Stimulated activated CD4-positive, alpha-beta T cell treated with anti-CD3 and anti-CD28 coated beads, Interleukin-4, amount 100 ng/mL, for 1 hour (primary cell): ENCODE data around the gene RTEL1.
"Not testable (repeated sequence)": the region's sequence is repeated elsewhere in the genome, so short reads cannot be mapped to it uniquely, and the experiment has no call there.

Source experiments
- DNase-seq: peaks from one replicate; pipeline ENCODE4 v3.0.0-alpha.2; 2020

The RTEL1 gene

DNA sequence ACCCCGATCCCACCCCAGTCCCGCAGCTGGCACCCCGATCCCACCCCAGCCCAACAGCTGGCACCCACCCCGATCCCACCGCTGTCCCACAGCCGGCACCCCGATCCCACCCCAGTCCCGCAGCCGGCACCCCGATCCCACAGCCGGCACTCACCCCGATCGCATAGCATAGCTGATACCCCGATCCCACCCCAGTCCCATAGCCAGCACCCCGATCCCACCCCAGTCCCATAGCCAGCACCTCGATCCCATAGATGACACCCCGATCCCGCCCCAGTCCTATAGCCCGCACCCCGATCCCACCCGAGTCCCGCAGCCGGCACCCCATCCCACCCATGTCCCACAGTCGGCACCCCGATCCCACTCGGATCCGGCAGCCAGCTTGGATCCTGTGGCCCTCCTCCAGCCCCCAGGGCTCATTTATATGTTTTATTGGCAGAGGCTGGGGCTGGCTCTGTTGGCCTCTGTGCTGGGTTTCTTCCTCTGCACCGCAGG is 30.3 kb upstream of the RTEL1 start:
- DNase-seq: no peak

- DNase-seq: peak; percentile 70
These were observed 29.7 kb upstream of the RTEL1 start for GRCh38 chr20:63628246-63628975.

GRCh38 chr20:63630956-63631355 is 27.2 kb upstream of the RTEL1 start:
- DNase-seq: not testable (repeated sequence)

- not testable (repeated sequence) for DNase-seq
These were observed 26.7 kb upstream of the RTEL1 start for GRCh38 chr20:63631426-63631825.

- no peak for DNase-seq
These were observed 24.4 kb upstream of the RTEL1 start for GRCh38 chr20:63633732-63634131.

GRCh38 chr20:63635431-63636141 is 22.5 kb upstream of the RTEL1 start:
- DNase-seq: peak; percentile 56

DNA sequence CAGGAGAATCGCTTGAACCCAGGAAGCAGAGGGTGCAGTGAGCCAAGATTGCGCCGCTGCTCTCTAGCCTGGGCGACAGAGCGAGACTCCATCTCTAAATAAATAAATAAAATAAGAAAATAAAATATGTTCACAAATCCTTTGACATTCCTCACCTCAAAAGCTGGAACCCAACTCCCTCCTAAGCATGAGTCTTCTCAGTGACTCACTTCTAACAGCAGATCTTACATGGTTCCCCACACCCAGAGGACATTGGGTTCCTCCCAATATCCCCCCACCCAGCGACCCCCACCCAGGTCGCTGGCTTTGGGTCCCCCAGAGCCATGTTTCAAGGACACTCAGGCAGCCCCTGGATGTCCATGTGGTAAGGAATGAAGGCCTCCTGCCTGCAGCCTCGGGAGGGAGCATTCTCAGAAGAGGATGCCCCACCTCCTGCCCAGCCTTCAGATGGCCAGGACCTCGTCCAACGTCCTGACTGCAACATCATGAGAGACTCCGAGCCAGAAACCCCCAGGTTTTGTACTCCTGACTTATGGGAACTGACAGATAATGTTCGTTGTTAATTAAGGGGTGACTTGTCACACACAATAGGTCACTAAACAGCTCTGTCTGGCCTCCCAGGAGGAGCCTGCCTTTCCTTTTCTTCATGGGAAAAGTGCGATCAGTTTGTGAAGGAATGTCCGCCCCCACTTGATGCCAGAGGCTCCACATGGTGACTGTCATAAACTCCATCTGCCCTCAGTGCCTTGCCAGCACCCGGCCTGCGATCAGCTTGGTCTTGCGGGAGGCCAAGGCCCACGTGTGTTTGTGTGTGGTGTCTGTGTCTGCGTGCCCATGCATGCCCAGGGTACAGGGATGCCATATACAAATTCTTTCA is 21.1 kb upstream of the RTEL1 start:
- no peak for DNase-seq

DNA sequence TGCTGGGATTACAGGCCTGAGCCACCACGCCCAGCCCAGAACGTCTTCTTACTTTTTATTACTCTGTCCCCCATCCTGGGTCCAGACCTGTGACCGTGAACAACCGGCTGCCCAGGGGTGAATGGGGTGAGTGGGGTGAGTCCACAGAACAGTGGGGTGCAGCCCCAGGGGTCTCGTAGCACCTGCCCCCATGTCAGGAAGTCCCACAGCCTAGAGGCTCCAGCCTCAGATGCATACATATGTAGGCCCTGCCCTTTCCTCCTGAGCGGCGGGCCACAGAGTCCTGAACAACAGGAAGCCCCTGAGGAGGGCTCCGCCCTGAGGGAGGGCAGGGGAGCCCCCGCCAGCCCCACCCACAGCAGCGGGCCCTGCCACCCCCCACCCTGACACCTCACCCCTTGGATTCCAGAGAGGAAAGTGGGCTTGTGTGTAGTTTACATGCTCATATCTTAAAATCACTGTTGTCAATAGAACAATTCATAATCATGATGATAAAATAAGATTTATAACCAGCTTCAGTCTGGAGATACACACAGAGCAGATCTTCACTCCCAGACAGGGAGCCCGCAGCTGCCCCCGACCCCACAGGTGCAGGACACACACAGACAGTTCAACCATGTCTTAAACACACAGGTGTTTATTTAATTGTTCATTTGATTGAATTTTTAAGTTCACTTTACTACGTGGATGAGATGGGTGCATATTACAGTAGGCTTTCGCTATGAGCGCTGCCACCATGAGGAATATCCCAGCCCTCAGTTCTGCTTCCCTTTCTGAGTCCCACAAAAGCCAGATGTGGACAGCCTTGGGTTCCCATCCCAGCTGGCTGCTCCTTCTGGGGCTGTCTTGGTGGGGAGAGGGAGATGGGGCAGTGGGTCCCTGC is 18.8 kb upstream of the RTEL1 start:
- DNase-seq: peak; percentile 64

DNA sequence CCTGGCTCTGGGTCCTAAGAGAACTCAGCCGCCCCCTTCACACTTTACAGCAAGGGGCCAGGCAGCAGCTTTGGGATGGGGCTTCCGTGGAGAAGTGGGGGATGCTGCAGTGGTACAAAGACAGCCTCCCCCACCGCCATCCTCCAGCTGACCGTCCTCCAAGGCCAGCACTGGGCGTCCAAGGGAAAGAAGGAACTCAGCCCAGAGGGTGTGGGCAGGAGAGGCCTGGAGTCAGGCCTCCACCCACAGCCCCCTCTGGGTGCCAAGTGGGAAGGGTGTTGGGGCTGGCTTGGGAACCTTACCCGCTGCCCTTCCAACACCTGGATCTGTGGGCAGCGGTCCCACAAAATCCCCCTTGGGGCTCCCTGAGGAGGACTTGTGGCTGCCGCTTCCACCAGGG is 18.0 kb upstream of the RTEL1 start:
- DNase-seq: no peak

DNA sequence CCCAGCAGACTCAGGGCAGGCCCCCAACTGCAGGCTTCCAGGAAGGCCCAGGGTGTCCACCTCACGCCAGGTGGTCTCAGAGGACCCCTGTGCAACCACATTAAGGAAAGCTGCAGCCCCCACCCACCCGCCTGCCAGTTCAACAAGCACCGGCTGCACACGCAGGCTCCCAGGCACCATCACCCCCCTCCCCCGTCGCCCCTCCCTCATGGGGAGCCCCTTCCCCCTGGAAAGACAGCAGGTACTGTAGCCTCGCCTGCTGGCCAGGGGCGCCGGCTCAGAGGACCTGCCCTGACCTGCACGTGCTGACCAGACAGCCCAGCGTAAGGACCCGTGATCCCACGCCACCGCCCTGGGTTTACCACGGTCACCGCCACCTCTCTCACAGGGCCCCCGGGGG is 17.4 kb upstream of the RTEL1 start:
- DNase-seq: not testable (repeated sequence)

GRCh38 chr20:63641146-63641791 is 16.8 kb upstream of the RTEL1 start:
- DNase-seq: peak; percentile 58

GRCh38 chr20:63641792-63642523 is 16.2 kb upstream of the RTEL1 start:
- peak; percentile 96 for DNase-seq

DNA sequence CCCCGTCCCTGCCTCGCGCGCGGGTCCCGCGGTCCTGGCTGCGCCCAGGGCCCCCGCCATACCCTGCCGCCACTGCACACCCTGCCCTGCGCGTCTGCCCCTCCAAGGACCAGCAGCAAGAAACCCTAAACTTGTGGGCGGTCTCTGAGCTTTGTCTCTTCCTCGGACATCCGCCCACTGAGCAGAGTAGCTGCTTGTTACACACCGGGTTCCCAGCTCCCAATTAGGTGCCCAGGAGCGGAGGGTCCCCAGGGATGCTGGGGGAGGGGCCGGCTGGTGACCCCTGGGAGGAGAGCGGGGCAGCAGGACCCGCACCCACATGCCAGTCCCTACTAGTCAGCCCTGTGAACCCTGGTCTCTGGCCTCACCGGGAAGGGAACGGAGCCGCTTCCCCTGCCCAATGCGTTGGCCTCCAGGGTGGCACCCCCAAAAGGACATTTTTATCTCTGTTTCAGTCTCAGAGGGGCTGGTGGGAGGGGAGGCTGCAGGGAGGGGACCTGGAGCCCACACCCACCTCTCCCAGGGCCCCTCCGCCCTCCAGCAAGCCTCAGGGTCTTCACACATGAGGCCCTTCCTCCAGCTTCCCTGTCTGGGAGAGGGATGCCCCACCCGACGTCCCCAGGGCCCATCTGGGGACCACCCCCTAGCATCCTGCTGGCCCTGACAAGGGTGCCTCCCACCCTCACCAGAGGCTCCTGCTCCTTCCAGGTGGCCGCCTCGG is 15.4 kb upstream of the RTEL1 start:
- no peak for DNase-seq

- DNase-seq: no peak
These were observed 14.6 kb upstream of the RTEL1 start for GRCh38 chr20:63643499-63643898.

DNA sequence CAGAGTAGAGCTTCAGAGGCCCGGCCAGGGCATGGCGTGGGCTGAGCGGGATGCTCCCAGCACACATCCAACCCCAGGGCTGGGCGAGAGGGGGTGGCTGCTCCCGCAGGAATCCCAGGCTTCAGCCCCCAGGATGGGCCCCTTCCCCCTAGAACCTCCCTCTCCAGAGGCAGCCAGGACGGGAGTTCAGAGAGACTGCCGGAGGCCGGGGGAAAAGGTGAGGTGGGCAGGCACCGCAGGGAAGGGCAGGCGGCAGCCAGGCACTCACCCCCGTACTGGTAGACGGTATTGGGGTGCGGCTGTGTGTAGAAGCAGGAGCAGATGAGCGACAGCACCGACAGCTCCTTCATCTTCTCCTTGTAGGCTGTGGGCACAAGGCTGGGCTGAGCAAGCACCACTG is 14.2 kb upstream of the RTEL1 start:
- no peak for DNase-seq

GRCh38 chr20:63645218-63645617 is 12.9 kb upstream of the RTEL1 start:
- DNase-seq: no peak

GRCh38 chr20:63648190-63648589 is 9.9 kb upstream of the RTEL1 start:
- no peak for DNase-seq

DNA sequence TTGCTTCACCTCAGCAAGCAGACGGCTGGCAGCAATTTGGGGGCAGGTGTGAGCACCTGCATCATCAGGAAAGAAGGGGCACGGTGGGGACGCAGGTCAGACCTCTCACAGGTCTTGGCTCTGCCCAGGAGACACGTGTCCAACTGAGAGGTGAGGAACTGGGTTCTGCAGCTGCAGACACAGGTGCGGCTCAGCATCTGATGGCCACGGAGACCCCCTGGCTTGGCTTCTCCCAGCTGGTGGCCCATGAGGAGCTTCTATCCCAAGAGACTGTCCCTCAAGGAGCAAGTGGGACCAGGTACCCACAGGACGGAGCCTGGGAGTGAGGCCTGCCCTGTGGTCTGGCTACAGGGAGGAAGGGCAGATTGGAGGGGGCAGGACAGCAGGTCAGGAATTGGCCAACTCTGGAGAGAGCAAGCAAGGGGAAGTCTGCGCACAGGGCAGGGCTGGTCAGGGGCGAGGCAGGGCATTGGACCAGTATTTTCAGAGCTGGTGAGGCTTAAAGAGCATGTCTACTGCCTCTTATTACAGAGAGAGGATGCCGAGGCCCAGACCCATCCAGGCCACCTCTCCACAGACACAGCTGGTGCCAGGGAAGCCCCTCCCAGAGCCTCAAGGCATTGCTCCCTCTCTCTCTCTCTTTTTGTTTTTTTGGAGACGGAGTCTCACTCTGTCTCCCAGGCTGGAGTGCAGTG is 9.1 kb upstream of the RTEL1 start:
- no peak for DNase-seq

- DNase-seq: not testable (repeated sequence)
These were observed 7.6 kb upstream of the RTEL1 start for GRCh38 chr20:63650486-63650885.

- DNase-seq: no peak
These were observed 6.2 kb upstream of the RTEL1 start for GRCh38 chr20:63651942-63652191.
